ENCODE measurements around the gene STAT1.

The STAT1 gene

DNA sequence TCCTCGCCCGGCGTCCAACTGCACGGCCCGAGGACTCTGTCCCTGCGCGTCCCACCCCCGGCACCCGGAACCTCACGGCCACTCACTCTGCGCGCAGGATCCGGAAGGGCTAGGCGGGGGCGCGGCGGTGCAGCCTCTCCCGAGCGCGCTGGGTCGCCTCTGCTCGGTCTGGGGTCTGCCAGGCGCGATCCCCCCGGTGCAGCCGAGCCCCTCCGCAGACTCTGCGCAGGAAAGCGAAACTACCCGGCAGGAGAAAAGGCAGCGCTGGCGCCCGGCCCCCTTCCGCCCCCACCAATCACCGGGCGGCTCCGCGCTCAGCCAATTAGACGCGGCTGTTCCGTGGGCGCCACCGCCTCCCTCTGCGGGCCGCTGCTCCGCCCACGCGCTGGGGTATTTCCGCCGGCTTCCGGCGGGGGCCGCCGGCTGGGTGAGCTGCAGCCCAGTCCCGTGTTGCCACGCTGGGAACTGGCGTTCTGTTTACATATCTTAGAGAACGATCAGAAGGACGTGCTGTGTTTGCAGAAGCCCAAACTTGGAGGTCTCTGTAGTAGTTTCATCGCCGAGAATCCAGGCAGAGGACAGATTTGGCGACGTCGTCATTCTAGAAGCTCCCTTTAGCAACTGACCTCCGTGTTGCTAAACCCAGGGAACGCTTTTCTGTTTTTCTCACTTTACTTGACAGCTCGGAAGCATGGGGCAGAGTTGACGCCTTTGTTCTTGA lies at the start of gene STAT1:
STAT1 (minus strand) TSS at position 240 of the 721 bp plus-strand sequence. CDS start 4,168 bp downstream, outside the sequence.
- Histone ChIP-seq H3K27me3 (ENCODE audit: control insufficient read depth in 1 of 2, insufficient read depth in 2 of 2, low read length in 2 of 2) (no peaks in the 10 kb centered on the region), H3K9ac (ENCODE audit: low read length) (peak within 1 kb of the TSS; percentile 95), H3K4me1 (ENCODE audit: insufficient read depth, low read length) (peaks cover 31% of the 10 kb centered on the region), H3K9me3 (ENCODE audit: low read length) (no peaks in the 10 kb centered on the region), H3K36me3 (ENCODE audit: insufficient read depth, low read length) (peaks cover 9% of the 10 kb centered on the region), H3K27ac (ENCODE audit: low read depth, low read length) (peak within 1 kb of the TSS; percentile 97), H3K4me3 (ENCODE audit: low read depth in 1 of 2, low read length in 2 of 2) (peak within 1 kb of the TSS; percentile 88 to 100)

DNA sequence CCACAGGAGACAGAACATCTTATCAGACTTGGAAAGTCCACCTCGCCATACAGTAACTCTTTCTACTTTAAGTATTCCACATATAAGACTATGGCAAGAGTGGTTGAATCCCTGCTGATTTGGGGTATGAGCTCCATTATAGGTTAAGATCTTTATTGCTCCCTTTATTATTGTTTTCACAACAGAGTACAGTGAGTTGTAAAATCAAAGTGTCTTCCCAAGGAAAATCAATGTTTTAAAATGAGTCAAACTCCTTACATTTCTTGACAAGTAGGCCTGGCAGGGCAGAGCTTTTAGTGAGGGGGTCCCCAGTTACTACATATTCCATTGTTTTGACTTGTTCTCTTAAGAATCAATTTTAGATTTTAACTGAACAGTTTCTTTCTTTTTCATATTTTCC lies 49.6 kb upstream of the STAT1 start:
- Histone ChIP-seq H3K36me3 (ENCODE audit: insufficient read depth, low read length) (no peaks in the 10 kb centered on the region), H3K4me1 (ENCODE audit: insufficient read depth, low read length) (no peaks in the 10 kb centered on the region), H3K9me3 (ENCODE audit: low read length) (no peaks in the 10 kb centered on the region), H3K9ac (ENCODE audit: low read length) (no peak overlapping the region), H3K27ac (ENCODE audit: low read depth, low read length) (no peak overlapping the region), H3K27me3 (ENCODE audit: control insufficient read depth in 1 of 2, insufficient read depth in 2 of 2, low read length in 2 of 2) (no peaks in the 10 kb centered on the region), H3K4me3 (ENCODE audit: low read depth in 1 of 2, low read length in 2 of 2) (no peak overlapping the region)

- H3K4me3 ChIP-seq (ENCODE audit: low read depth in 1 of 2, low read length in 2 of 2), result no peak overlapping the region
- no peaks in the 10 kb centered on the region for H3K9me3 ChIP-seq (ENCODE audit: low read length)
- H3K4me1 ChIP-seq (ENCODE audit: insufficient read depth, low read length), result no peaks in the 10 kb centered on the region
- no peaks in the 10 kb centered on the region for H3K36me3 ChIP-seq (ENCODE audit: insufficient read depth, low read length)
- H3K27me3 ChIP-seq (ENCODE audit: control insufficient read depth in 1 of 2, insufficient read depth in 2 of 2, low read length in 2 of 2), result no peaks in the 10 kb centered on the region
- H3K9ac ChIP-seq (ENCODE audit: low read length), result no peak overlapping the region
- no peak overlapping the region for H3K27ac ChIP-seq (ENCODE audit: low read depth, low read length)
These were observed 47.5 kb upstream of the STAT1 start for GRCh38 chr2:191061381-191061980.

GRCh38 chr2:191059308-191059707 lies 45.3 kb upstream of the STAT1 start:
- Histone ChIP-seq H3K27me3 (ENCODE audit: control insufficient read depth in 1 of 2, insufficient read depth in 2 of 2, low read length in 2 of 2) (no peaks in the 10 kb centered on the region), H3K27ac (ENCODE audit: low read depth, low read length) (no peak overlapping the region), H3K9ac (ENCODE audit: low read length) (no peak overlapping the region), H3K4me1 (ENCODE audit: insufficient read depth, low read length) (no peaks in the 10 kb centered on the region), H3K9me3 (ENCODE audit: low read length) (no peaks in the 10 kb centered on the region), H3K36me3 (ENCODE audit: insufficient read depth, low read length) (no peaks in the 10 kb centered on the region), H3K4me3 (ENCODE audit: low read depth in 1 of 2, low read length in 2 of 2) (no peak overlapping the region)

DNA sequence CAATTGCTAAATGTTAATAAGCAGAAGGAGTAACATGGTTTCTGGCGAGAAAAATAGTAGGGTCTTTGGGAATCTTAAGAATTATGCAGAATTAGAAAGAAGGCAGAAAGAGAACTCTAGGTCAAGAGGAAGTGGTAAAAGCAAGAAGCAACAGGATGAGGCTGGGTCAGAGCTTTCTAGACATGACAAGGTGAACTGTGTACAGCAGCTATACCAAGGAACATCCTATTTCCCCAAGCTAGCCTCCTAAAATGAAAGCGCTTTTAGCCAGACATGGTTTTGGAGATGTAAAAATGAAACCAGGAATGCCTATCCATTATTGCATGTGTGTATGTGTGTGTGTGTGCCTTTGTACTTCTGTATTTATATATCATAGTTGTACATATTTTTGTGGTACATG lies 42.3 kb upstream of the STAT1 start:
- H3K27me3 ChIP-seq (ENCODE audit: control insufficient read depth in 1 of 2, insufficient read depth in 2 of 2, low read length in 2 of 2), result no peaks in the 10 kb centered on the region
- no peak overlapping the region for H3K27ac ChIP-seq (ENCODE audit: low read depth, low read length)
- no peaks in the 10 kb centered on the region for H3K4me1 ChIP-seq (ENCODE audit: insufficient read depth, low read length)
- no peaks in the 10 kb centered on the region for H3K9me3 ChIP-seq (ENCODE audit: low read length)
- no peak overlapping the region for H3K9ac ChIP-seq (ENCODE audit: low read length)
- no peak overlapping the region for H3K4me3 ChIP-seq (ENCODE audit: low read depth in 1 of 2, low read length in 2 of 2)
- H3K36me3 ChIP-seq (ENCODE audit: insufficient read depth, low read length), result no peaks in the 10 kb centered on the region

DNA sequence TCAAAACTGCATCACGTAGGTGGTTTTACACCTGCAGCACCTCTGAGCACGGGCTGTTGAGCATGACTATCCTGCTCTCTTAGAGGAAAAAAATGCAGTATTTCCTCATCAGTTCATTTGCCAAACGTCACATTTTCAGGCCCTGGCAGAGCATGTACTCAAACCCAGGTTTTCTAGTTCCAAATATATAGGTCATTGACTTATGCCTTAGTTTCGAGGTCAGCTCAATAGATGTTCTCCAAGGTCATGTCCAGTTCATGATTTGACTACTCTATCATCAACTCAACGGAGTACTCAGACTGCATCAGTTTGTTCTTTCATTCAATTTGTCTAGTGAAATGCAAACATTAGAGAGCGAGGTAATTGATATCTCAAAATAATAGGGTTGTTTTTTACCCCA lies 39.3 kb upstream of the STAT1 start:
- no peak overlapping the region for H3K9ac ChIP-seq (ENCODE audit: low read length)
- H3K4me3 ChIP-seq (ENCODE audit: low read depth in 1 of 2, low read length in 2 of 2), result no peak overlapping the region
- H3K4me1 ChIP-seq (ENCODE audit: insufficient read depth, low read length), result peaks cover 7% of the 10 kb centered on the region
- H3K36me3 ChIP-seq (ENCODE audit: insufficient read depth, low read length), result no peaks in the 10 kb centered on the region
- H3K27me3 ChIP-seq (ENCODE audit: control insufficient read depth in 1 of 2, insufficient read depth in 2 of 2, low read length in 2 of 2), result no peaks in the 10 kb centered on the region
- H3K9me3 ChIP-seq (ENCODE audit: low read length), result no peaks in the 10 kb centered on the region
- H3K27ac ChIP-seq (ENCODE audit: low read depth, low read length), result no peak overlapping the region

DNA sequence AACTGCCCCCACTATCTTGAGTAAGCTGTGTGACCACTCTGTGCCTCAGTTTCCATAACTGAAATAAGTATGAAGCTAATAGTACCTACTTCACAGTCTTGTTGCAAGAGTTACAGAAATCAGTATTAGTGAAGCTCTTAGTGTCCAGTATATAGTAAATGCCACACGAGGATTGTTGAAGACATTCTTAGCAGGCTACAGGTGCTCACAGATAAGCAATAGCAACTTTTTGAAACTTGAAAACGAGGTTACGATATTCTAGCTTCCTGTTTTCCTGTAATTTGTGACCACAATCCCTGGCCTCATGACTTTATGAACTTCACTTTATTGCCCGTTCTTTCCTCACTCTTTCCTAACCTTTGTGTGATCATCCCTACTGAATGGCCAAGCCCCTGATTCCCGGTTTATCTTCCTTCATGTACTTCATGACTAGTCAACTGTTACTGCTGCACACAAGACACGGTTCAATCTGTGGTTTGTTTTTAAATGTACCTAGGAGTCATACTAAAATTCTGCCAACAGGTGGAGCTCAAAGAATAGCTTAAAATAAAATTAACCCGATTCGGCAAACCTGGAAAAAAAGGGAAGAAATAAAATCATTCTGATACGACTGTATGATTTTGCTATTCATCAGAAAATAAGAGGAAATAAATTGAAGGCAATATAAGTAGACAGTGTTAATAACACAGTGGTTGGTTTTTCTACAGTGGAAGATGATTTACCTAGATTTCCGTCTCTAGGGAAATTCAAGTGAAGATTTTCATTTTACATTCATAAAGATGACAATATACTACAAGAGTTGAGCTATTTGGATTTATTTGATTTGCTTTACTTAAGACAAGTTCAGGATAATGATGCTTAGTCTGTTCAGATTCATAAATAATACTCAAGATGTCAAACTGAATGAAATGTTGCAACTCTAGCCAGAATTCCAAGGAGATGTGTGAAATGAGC lies 38.1 kb upstream of the STAT1 start:
- Histone ChIP-seq H3K9me3 (ENCODE audit: low read length) (no peaks in the 10 kb centered on the region), H3K4me3 (ENCODE audit: low read depth in 1 of 2, low read length in 2 of 2) (no peak overlapping the region), H3K4me1 (ENCODE audit: insufficient read depth, low read length) (peaks cover 7% of the 10 kb centered on the region), H3K9ac (ENCODE audit: low read length) (no peak overlapping the region), H3K27ac (ENCODE audit: low read depth, low read length) (no peak overlapping the region), H3K27me3 (ENCODE audit: control insufficient read depth in 1 of 2, insufficient read depth in 2 of 2, low read length in 2 of 2) (no peaks in the 10 kb centered on the region), H3K36me3 (ENCODE audit: insufficient read depth, low read length) (no peaks in the 10 kb centered on the region)

DNA sequence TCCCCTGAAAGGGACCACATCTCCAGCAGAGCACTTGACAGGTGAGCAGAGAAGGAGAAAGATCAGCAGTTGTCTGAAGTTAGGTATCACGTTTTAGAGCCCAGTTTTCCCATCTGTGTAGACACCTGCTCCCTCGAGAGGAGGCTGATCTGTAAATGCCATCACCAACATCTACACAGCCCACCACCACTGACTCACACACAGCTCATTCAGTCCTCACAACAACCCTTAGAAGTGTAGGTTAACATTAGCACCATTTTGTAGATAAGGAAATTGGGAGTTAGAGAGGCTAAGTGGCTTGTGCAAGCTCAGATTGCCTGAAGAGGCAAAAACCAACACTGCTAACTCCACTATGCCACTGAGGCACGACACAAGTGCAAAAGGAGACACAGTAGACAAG lies 37.2 kb upstream of the STAT1 start:
- no peaks in the 10 kb centered on the region for H3K27me3 ChIP-seq (ENCODE audit: control insufficient read depth in 1 of 2, insufficient read depth in 2 of 2, low read length in 2 of 2)
- H3K9me3 ChIP-seq (ENCODE audit: low read length), result no peaks in the 10 kb centered on the region
- no peak overlapping the region for H3K9ac ChIP-seq (ENCODE audit: low read length)
- no peaks in the 10 kb centered on the region for H3K36me3 ChIP-seq (ENCODE audit: insufficient read depth, low read length)
- H3K4me1 ChIP-seq (ENCODE audit: insufficient read depth, low read length), result peaks cover 7% of the 10 kb centered on the region
- no peak overlapping the region for H3K27ac ChIP-seq (ENCODE audit: low read depth, low read length)
- no peak overlapping the region for H3K4me3 ChIP-seq (ENCODE audit: low read depth in 1 of 2, low read length in 2 of 2)

DNA sequence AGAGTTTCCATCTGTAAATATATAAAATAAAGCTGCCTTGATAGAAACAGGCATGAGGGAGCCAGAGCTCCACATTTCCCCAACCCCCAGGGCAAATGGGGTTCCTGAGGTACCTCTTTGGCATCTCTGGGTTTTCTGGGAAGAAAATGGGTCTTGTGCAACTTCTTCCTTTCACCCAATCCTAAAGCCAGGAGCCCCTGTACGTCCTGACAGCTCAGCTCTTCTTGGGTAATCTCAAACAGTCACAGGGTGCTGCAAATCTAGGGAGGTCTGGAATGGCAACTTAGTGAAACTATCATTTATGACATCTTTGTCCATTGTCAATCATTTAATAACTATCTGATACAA lies 36.6 kb upstream of the STAT1 start:
- peaks cover 7% of the 10 kb centered on the region for H3K4me1 ChIP-seq (ENCODE audit: insufficient read depth, low read length)
- H3K27ac ChIP-seq (ENCODE audit: low read depth, low read length), result no peak overlapping the region
- H3K4me3 ChIP-seq (ENCODE audit: low read depth in 1 of 2, low read length in 2 of 2), result no peak overlapping the region

GRCh38 chr2:191049728-191050639 lies 36.0 kb upstream of the STAT1 start:
- H3K4me1 ChIP-seq (ENCODE audit: insufficient read depth, low read length), result peaks cover 7% of the 10 kb centered on the region
- H3K27ac ChIP-seq (ENCODE audit: low read depth, low read length), result peak overlapping the region; percentile 31
- no peaks in the 10 kb centered on the region for H3K27me3 ChIP-seq (ENCODE audit: control insufficient read depth in 1 of 2, insufficient read depth in 2 of 2, low read length in 2 of 2)
- H3K9me3 ChIP-seq (ENCODE audit: low read length), result no peaks in the 10 kb centered on the region
- H3K4me3 ChIP-seq (ENCODE audit: low read depth in 1 of 2, low read length in 2 of 2), result no peak overlapping the region
- H3K36me3 ChIP-seq (ENCODE audit: insufficient read depth, low read length), result no peaks in the 10 kb centered on the region
- H3K9ac ChIP-seq (ENCODE audit: low read length), result no peak overlapping the region

More for the DNA sequence above, 36.6 kb upstream of the STAT1 start:
- Histone ChIP-seq H3K9ac (ENCODE audit: low read length) (no peak overlapping the region), H3K36me3 (ENCODE audit: insufficient read depth, low read length) (no peaks in the 10 kb centered on the region), H3K27me3 (ENCODE audit: control insufficient read depth in 1 of 2, insufficient read depth in 2 of 2, low read length in 2 of 2) (no peaks in the 10 kb centered on the region), H3K9me3 (ENCODE audit: low read length) (no peaks in the 10 kb centered on the region)

DNA sequence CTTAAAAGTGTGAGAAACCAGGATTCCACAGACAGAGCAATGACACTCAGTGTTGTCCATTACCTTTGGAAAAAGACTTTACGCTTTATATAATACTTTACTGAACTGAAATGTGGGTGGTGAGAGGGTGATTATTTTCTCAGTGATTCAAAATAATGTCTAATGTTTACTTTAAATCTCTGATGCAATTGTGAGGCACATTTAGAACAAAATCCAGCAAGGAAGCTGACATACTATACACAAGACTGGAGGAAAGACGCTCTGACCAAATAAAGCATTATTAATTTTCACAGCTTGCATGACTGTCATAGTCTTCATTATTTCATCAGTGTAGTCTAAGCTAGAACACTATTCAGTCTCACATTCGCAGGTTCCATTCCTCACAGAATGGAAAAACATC lies 34.1 kb upstream of the STAT1 start:
- no peak overlapping the region for H3K9ac ChIP-seq (ENCODE audit: low read length)
- H3K4me1 ChIP-seq (ENCODE audit: insufficient read depth, low read length), result peaks cover 7% of the 10 kb centered on the region
- no peak overlapping the region for H3K4me3 ChIP-seq (ENCODE audit: low read depth in 1 of 2, low read length in 2 of 2)
- no peaks in the 10 kb centered on the region for H3K36me3 ChIP-seq (ENCODE audit: insufficient read depth, low read length)
- no peaks in the 10 kb centered on the region for H3K9me3 ChIP-seq (ENCODE audit: low read length)
- H3K27ac ChIP-seq (ENCODE audit: low read depth, low read length), result no peak overlapping the region
- H3K27me3 ChIP-seq (ENCODE audit: control insufficient read depth in 1 of 2, insufficient read depth in 2 of 2, low read length in 2 of 2), result no peaks in the 10 kb centered on the region
